Measurements from ENCODE around the gene PWWP2A. TPM values are rescaled to one million over a fixed set of nuclear protein-coding genes. Genes with fewer than 3 reads are reported as not detected.
"Not testable (repeated sequence)": the region's sequence is repeated elsewhere in the genome, so short reads cannot be mapped to it uniquely, and the experiment has no call there.

PWWP2A gene
- total RNA-seq, 2 donors from 2014 or later: 9.9 to 12.4 TPM

- ATAC-seq; DNase-seq; intact Hi-C loops (cut with DNase I): not testable (repeated sequence)
Measured at GRCh38 chr5:160144436-160144835, 25.2 kb upstream of the PWWP2A start.

- intact Hi-C loops (cut with DNase I): no loop called here
- DNase-seq (no peak), ATAC-seq (no peak)
Measured at GRCh38 chr5:160134332-160134731, 15.1 kb upstream of the PWWP2A start.

- ATAC-seq (peak; percentile 14 to 45), DNase-seq (no peak)
- intact Hi-C loops (cut with DNase I): no loop called here
Measured at GRCh38 chr5:160133918-160134304, 14.7 kb upstream of the PWWP2A start.

- intact Hi-C loops (cut with DNase I): no loop called here
Measured at GRCh38 chr5:160133071-160133917, 14.0 kb upstream of the PWWP2A start.

GRCh38 chr5:160129841-160130240 lies 10.6 kb upstream of the PWWP2A start:
- intact Hi-C loops (cut with DNase I): no loop called here
- no peak for DNase-seq
- no peak for ATAC-seq

More at GRCh38 chr5:160133071-160133917, 14.0 kb upstream of the PWWP2A start:
- ATAC-seq (peak; percentile 87 to 89), DNase-seq (peak; percentile 69)

- DNase-seq (no peak), ATAC-seq (no peak)
- intact Hi-C loops (cut with DNase I): no loop called here
Measured at GRCh38 chr5:160128632-160129031, 9.4 kb upstream of the PWWP2A start.

- no peak for ATAC-seq
- DNase-seq: no peak
- intact Hi-C loops (cut with DNase I): no loop called here
Measured at GRCh38 chr5:160119905-160120266, 636 bp upstream of the PWWP2A start.

GRCh38 chr5:160118349-160119141 lies 705 bp downstream of the PWWP2A start:
- peak; percentile 62 for DNase-seq
- peak; percentile 36 to 55 for ATAC-seq
- intact Hi-C loops (cut with DNase I): no loop called here

GRCh38 chr5:160116991-160117390 lies 2.3 kb downstream of the PWWP2A start:
- DNase-seq: no peak
- no peak for ATAC-seq
- intact Hi-C loops (cut with DNase I): no loop called here

GRCh38 chr5:160108124-160108523 lies 11.1 kb downstream of the PWWP2A start:
- no peak for ATAC-seq
- intact Hi-C loops (cut with DNase I): no loop called here

GRCh38 chr5:160105686-160106360 lies 13.4 kb downstream of the PWWP2A start:
- intact Hi-C loops (cut with DNase I): no loop called here
- DNase-seq (no peak), ATAC-seq (peak in 1 of 2 donors; percentile 12)

More at GRCh38 chr5:160108124-160108523, 11.1 kb downstream of the PWWP2A start:
- DNase-seq: no peak

GRCh38 chr5:160097991-160098390 lies 21.3 kb downstream of the PWWP2A start:
- ATAC-seq (no peak), DNase-seq (no peak)
- intact Hi-C loops (cut with DNase I): no loop called here

GRCh38 chr5:160096178-160096577 lies 23.1 kb downstream of the PWWP2A start:
- DNase-seq: no peak
- intact Hi-C loops (cut with DNase I): no loop called here
- no peak for ATAC-seq

GRCh38 chr5:160092960-160093707 lies 26.1 kb downstream of the PWWP2A start:
- ATAC-seq: no peak
- intact Hi-C loops (cut with DNase I): no loop called here
- DNase-seq: no peak

- DNase-seq (no peak), ATAC-seq (no peak)
- intact Hi-C loops (cut with DNase I): no loop called here
Measured at GRCh38 chr5:160092514-160092913, 26.7 kb downstream of the PWWP2A start.

- no peak for ATAC-seq
- intact Hi-C loops (cut with DNase I): no loop called here
- DNase-seq: no peak
Measured at GRCh38 chr5:160090059-160090458, 29.2 kb downstream of the PWWP2A start.

- DNase-seq: no peak
- intact Hi-C loops (cut with DNase I): no loop called here
- no peak for ATAC-seq
Measured at GRCh38 chr5:160089531-160089930, 29.7 kb downstream of the PWWP2A start.

- intact Hi-C loops (cut with DNase I): no loop called here
- DNase-seq (no peak), ATAC-seq (no peak)
Measured at GRCh38 chr5:160088805-160089204, 30.4 kb downstream of the PWWP2A start.

GRCh38 chr5:160087199-160087598 lies 32.1 kb downstream of the PWWP2A start:
- intact Hi-C loops (cut with DNase I): no loop called here
- no peak for ATAC-seq

More at GRCh38 chr5:160087199-160087598, 32.1 kb downstream of the PWWP2A start:
- DNase-seq: no peak
